Measurements from ENCODE around the gene MKLN1. TPM values are rescaled to one million over a fixed set of nuclear protein-coding genes. Genes with fewer than 3 reads are reported as not detected.

Gene MKLN1
- polyA plus RNA-seq, 1 of the 3 experiments (the other 2 are of a cell fraction), result 11.0 TPM

DNA sequence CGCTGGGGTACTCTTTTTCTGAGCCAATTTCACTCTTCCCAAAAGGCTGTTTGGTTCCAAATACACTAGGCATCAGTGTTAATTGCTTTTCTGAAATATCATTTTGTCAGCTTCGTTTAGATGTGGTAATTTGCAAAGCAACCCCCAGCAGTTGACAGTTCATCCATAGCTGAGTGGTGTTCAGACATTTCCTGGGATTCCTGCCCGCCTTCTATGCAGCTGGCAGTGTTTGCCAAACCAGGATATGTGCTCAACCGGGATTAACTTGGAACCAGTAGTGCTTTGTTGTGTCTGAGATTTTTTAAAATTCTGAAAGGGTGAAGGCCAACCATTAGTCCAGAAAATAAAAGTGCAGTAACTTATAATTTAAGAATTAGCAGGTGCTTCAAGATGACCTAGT lies 25.2 kb upstream of the MKLN1 start:
- Histone ChIP-seq H3K4me2 (no peak overlapping the region), H3K36me3 (replicated peaks in 1 of 2; ENCODE audit: control insufficient read depth in 1 of 2, insufficient read depth in 2 of 2, low read length in 1 of 2) (no peaks in the 10 kb centered on the region), H3K9me3 (peaks cover 7% of the 10 kb centered on the region; the same call in 1 of the 2 replicates), H3K9me2 (no peaks in the 10 kb centered on the region), H3K79me2 (ENCODE audit: insufficient read depth) (no peaks in the 10 kb centered on the region), H3F3A (replicated peaks; ENCODE audit: insufficient read depth) (no peaks in the 10 kb centered on the region), H3K9ac (no peak overlapping the region), H3K4me1 (ENCODE audit: control insufficient read depth in 1 of 2, insufficient read depth in 2 of 2, low read depth in 1 of 2, low read length in 1 of 2) (no peaks in the 10 kb centered on the region), H3K27me3 (ENCODE audit: insufficient read depth) (no peaks in the 10 kb centered on the region), H3K27ac (ENCODE audit: low read depth in 2 of 2, low read length in 1 of 2) (no peak overlapping the region), H4K20me1 (ENCODE audit: insufficient read depth) (no peaks in the 10 kb centered on the region), H3K4me3 (ENCODE audit: low read depth in 2 of 2, low read length in 1 of 2) (no peak overlapping the region), H2AFZ (ENCODE audit: low read depth) (no peak overlapping the region)
- TF ChIP-seq GATA2 (CRISPR knock-in tag; IDR thresholded peaks at IDR 0.05) (no peak), POLR2AphosphoS5 (IDR thresholded peaks at IDR 0.05; ENCODE audit: low read depth, low read length) (no peak), FOSL2 (IDR thresholded peaks at IDR 0.05; ENCODE audit: borderline replicate concordance, low read depth) (no peak), YY1 (IDR thresholded peaks at IDR 0.05; ENCODE audit: low read depth) (no peak), TCF12 (IDR thresholded peaks at IDR 0.05) (no peak), MEF2A (IDR thresholded peaks at IDR 0.05; ENCODE audit: borderline replicate concordance, low read depth) (no peak), ELF1 (IDR thresholded peaks at IDR 0.05) (no peak)
- no peak for DNase-seq
- ChIA-PET POLR2A (no interaction called here), CTCF (interaction anchor here (0.6 to 1.9 kb wide), 12 partner anchors 11 to 406 kb away, joined by 3 to 9 read pairs (median 4); no protein-coding TSS in a partner anchor)
- 87% methylated on average over 4 of the region's 4 CpGs for WGBS (ENCODE audit: low lambda C conversion rate)

- 77% methylated on average over 8 of the region's 8 CpGs for WGBS (ENCODE audit: low lambda C conversion rate)
- DNase-seq, result no peak
- no peak overlapping the region for H3K9ac ChIP-seq
- H3K4me1 ChIP-seq (ENCODE audit: control insufficient read depth in 1 of 2, insufficient read depth in 2 of 2, low read depth in 1 of 2, low read length in 1 of 2), result no peaks in the 10 kb centered on the region
- H3K27me3 ChIP-seq (ENCODE audit: insufficient read depth), result no peaks in the 10 kb centered on the region
- no peaks in the 10 kb centered on the region for H4K20me1 ChIP-seq (ENCODE audit: insufficient read depth)
- no peak overlapping the region for H3K4me2 ChIP-seq
- no peaks in the 10 kb centered on the region for H3K9me2 ChIP-seq
- H3K4me3 ChIP-seq (ENCODE audit: low read depth in 2 of 2, low read length in 1 of 2), result no peak overlapping the region
- no peaks in the 10 kb centered on the region for H3F3A ChIP-seq (replicated peaks; ENCODE audit: insufficient read depth)
- peaks cover 7% of the 10 kb centered on the region; the same call in 1 of the 2 replicates for H3K9me3 ChIP-seq
- H3K27ac ChIP-seq (ENCODE audit: low read depth in 2 of 2, low read length in 1 of 2), result no peak overlapping the region
- TF ChIP-seq RAD21 (IDR thresholded peaks at IDR 0.05; ENCODE audit: low read length), result peak; percentile 72
- TF ChIP-seq, protein P1, sequence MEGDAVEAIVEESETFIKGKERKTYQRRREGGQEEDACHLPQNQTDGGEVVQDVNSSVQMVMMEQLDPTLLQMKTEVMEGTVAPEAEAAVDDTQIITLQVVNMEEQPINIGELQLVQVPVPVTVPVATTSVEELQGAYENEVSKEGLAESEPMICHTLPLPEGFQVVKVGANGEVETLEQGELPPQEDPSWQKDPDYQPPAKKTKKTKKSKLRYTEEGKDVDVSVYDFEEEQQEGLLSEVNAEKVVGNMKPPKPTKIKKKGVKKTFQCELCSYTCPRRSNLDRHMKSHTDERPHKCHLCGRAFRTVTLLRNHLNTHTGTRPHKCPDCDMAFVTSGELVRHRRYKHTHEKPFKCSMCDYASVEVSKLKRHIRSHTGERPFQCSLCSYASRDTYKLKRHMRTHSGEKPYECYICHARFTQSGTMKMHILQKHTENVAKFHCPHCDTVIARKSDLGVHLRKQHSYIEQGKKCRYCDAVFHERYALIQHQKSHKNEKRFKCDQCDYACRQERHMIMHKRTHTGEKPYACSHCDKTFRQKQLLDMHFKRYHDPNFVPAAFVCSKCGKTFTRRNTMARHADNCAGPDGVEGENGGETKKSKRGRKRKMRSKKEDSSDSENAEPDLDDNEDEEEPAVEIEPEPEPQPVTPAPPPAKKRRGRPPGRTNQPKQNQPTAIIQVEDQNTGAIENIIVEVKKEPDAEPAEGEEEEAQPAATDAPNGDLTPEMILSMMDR (IDR thresholded peaks at IDR 0.05), result peak; percentile 69
- TF ChIP-seq SMC3 (IDR thresholded peaks at IDR 0.05; ENCODE audit: low read depth, low read length), result peak; percentile 82
- no peak for TF ChIP-seq EP300 (IDR thresholded peaks at IDR 0.05; ENCODE audit: borderline replicate concordance in 1 of 2, low read depth in 1 of 2, low read length in 1 of 2)
- no peaks in the 10 kb centered on the region for H3K36me3 ChIP-seq (replicated peaks in 1 of 2; ENCODE audit: control insufficient read depth in 1 of 2, insufficient read depth in 2 of 2, low read length in 1 of 2)
- H3K79me2 ChIP-seq (ENCODE audit: insufficient read depth), result no peaks in the 10 kb centered on the region
- ChIA-PET CTCF (interaction anchor here (0.6 to 1.9 kb wide), 12 partner anchors 10 to 407 kb away, joined by 3 to 9 read pairs (median 4); no protein-coding TSS in a partner anchor), POLR2A (no interaction called here)
- H2AFZ ChIP-seq (ENCODE audit: low read depth), result no peak overlapping the region
Observed at GRCh38 chr7:131302876-131303707, 24.6 kb upstream of the MKLN1 start.

Measured in SK-N-SH (cell line).